Central memory CD4-positive, alpha-beta T cell (primary cell): ENCODE results near the gene RAB28.

Experiments used
- DNase-seq: peaks from one replicate; pipeline ENCODE4 v3.0.0; 2022

The RAB28 gene

DNA sequence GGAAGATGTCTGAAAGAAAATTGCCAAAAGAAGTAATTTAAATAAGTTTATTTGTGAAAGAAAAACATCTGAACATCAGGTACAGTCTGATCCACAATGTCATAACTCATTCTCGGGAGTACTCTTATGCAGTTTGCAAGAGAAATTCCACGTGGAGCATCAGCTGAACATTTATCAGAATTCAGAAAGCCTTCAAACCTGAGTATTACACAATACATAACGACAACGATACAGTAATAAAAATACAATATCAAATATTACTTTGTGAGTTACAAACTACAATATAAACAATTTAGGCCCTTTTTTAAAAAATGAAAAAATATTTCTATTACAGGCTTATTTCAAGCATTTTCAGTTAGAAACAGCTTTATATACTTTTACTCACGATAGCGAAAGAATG lies 116.4 kb downstream of the RAB28 start:
- DNase-seq: no peak

GRCh38 chr4:13367244-13367643 lies 116.9 kb downstream of the RAB28 start:
- no peak for DNase-seq

- no peak for DNase-seq
These were observed 118.9 kb downstream of the RAB28 start for GRCh38 chr4:13365195-13365594.

DNA sequence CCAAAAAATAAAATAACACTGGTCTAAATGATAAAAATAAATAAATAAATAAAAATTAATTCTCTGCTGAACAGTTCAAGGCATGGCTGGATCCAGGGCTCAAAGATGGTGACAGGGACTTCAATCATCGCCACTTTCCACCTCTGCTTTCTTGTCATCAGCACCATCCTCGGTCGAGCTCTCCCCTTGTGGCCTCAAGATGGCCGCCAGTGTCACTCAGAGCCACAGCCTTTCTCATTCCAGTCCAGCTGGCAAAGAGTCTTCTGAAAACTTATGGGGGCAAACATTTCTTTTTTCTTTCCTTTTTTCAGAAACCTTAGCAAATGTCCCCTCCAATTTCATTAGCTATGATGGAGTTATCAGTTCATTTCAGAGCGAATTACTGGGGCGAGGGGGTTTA lies 119.5 kb downstream of the RAB28 start:
- no peak for DNase-seq

DNA sequence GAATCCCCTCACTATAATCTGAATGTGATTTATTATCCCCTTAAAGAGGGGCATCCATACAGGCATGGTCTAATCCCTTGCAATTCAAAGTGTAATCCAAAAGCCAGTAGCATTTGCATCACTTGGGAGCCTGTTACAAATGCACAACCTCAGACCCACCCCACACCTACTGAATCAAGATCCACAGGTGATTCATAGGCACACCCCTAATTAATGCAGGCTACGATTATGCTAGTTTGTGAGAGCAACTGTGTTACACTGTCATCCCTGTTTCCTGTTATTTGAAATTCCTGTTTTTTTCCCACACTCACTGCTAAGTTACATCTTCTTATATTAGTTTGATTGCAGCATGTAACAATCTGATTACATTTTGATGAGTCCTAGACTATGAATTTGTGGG lies 120.0 kb downstream of the RAB28 start:
- no peak for DNase-seq

DNA sequence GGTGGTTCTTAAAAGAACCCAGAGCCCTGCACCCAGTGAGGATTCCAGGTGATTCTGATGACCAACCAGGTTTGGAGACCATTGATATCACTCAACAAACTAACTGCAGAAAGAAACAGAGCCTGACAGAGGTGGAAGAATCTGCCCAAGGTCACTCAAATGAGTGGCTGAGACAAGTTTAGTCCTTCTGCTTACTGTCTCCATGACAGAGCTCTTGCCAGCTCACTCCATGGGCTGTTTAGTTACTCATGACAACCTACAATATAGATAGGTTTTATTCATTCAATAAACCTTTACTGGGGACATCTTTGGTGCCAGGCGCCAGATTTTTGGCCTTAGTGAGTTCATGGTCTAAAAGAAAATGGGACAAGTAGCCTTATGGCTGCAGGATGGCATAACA lies 124.3 kb downstream of the RAB28 start:
- no peak for DNase-seq

DNA sequence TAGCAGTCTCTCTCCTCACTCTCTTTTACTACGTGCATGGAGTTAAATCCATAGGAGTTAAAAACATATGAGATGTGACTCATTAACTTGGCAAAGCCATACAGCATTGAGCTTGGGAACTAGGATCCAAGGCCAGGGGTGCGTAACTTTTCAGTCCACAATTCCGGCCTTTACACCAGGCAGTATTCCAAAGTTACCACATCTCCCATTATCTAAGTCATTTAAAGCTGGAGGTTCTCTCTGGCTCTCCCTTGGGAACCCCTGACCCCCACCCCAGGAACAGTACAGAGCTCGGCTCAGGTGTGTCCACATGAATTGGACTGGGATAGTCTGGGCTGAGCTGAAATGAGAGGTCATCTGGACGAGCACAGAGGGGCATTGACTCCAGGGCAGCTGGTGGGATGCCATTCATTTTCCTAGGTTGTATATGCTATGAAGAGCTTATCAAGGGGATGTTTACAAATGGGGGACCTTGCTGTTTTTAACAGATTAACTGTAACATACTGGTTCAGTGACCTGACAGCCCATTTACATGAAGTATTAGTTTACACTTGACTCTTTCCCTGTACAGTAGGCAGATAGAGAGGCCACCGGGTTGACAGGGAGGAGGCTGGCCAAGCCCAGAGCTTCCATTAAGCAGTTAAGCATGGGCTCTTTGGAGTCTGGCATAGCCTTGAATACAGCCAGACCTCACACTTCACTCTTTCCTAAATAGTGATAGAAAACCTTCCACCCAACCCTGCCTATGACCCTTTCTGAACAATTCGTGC lies 128.8 kb downstream of the RAB28 start:
- DNase-seq: no peak

- no peak for DNase-seq
These were observed 135.0 kb downstream of the RAB28 start for GRCh38 chr4:13349096-13349495.

GRCh38 chr4:13348216-13348615 lies 135.9 kb downstream of the RAB28 start:
- no peak for DNase-seq

GRCh38 chr4:13347517-13348125 lies 136.5 kb downstream of the RAB28 start:
- DNase-seq: no peak

- no peak for DNase-seq
These were observed 139.9 kb downstream of the RAB28 start for GRCh38 chr4:13344216-13344615.

- no peak for DNase-seq
These were observed 143.5 kb downstream of the RAB28 start for GRCh38 chr4:13340672-13341071.

- DNase-seq: no peak
These were observed 152.3 kb downstream of the RAB28 start for GRCh38 chr4:13331827-13332226.

- no peak for DNase-seq
These were observed 154.2 kb downstream of the RAB28 start for GRCh38 chr4:13329963-13330362.

- no peak for DNase-seq
These were observed 154.7 kb downstream of the RAB28 start for GRCh38 chr4:13329340-13329850.

DNA sequence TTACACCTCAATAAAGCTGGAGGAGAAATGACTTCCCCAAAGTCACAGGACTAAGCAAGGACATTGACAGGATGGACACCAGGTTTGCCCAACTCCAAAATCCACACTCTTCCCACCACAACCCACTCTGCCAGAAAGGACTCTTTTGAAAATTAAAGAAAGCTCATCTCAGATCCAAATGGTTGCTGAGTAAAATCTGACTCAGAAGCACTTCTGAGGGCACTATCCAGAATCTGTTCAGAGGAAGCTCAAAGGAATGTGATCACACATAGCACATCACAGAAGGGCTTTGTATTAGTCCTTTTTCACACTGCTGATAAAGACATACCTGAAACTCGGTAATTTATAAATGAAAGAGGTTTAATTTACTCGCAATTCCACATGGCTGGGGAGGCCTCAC lies 155.5 kb downstream of the RAB28 start:
- no peak for DNase-seq

GRCh38 chr4:13327991-13328390 lies 156.1 kb downstream of the RAB28 start:
- no peak for DNase-seq

DNA sequence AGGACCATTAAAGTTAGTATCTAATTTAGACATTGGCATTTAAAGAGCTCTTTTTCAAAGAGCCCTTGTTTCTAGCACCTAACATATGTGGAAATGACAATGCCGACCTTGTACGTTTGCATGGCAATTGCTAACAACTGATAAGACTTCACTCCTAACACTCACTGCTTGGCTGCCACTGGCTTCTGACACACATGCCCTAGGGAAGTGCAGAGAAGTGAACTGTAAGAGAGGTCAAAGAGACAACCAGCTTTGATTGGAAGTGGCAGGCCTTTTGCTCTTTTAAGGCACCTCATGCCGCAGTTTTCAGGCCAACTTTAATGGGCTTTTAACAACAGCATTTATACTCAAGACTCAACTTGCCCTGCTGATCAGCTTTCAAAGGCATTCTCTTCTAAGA lies 158.4 kb downstream of the RAB28 start:
- no peak for DNase-seq

GRCh38 chr4:13323921-13324320 lies 160.2 kb downstream of the RAB28 start:
- DNase-seq: no peak

- DNase-seq: no peak
These were observed 161.4 kb downstream of the RAB28 start for GRCh38 chr4:13322681-13323101.
